22Rv1 (cell line): ENCODE measurements around the gene GSTP1.
A peak's percentile ranks its signal among the peaks of the same experiment; 100 is the strongest.

ENCODE experiments used
- CTCF ChIP-seq: fragments of 450-650 bp; IDR thresholded peaks from 2 replicates; pipeline ENCODE4 v1.5.1; 2017; ENCODE audit warnings: mild to moderate bottlenecking
- ZFX ChIP-seq: fragments of 450-650 bp; IDR thresholded peaks from 2 replicates; pipeline ENCODE4 v1.6.1; 2017; ENCODE audit warnings: antibody characterized with exemption, borderline replicate concordance

- peak; percentile 80 for TF ChIP-seq CTCF
- TF ChIP-seq ZFX, result no peak
Observed at GRCh38 chr11:67614730-67615714, 31.4 kb downstream of the GSTP1 start.
